ENCODE results near the gene NDFIP2.
"Not testable (repeated sequence)": the region's sequence is repeated elsewhere in the genome, so short reads cannot be mapped to it uniquely, and the experiment has no call there.

The NDFIP2 gene

DNA sequence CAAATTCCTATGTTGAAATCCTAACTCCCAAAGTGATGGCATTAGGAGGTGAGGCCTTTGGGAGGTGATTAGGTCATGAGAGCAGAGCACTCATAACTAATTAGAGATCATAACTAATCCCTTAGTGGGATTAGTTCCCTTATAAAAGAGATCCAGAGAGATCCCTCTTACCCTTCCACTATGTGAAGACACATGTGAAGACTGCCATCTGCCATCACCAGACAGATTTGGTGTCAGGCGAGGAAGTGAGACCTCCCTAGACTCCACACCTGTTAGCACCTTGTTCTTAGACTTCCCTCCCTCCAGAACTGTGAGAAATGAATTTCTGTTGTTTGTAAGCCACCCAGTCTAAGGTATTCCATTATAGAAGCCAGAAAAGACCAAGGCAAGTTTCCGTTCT, 112.2 kb downstream of the NDFIP2 start:
- DNase-seq (ENCODE audit: low read depth): no peak

DNA sequence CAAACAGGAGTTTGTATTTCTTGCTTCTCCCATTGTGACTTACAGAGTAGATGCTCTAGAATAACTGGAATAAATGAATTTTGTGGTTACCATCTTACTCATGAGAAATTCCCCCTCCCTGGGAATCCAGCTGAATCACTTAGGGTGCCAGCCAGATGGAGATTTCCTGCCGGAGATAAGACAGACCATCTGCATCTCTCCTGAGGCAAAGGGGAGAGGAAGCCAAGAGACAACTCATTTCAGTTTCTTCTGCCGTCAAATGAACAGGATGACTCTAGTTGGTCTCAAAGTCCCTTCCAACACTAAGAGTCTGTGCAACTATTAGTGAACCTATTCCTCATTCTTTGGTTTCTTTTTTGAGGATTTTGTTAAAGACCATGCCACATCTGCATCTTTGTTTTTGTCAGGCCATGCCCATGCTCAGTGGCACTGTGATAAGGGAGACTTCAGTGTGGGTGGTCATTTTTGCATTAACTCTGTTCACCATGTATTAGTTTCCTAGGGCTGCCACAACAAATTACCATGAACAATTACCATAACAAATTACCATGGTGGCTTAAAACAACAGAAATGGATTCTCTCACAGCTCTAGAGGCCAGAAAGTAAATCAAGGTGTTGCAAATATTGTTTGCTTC, 112.8 kb downstream of the NDFIP2 start:
- no peak for DNase-seq (ENCODE audit: low read depth)

GRCh38 chr13:79600146-79600545, 119.2 kb downstream of the NDFIP2 start:
- DNase-seq (ENCODE audit: low read depth): not testable (repeated sequence)

GRCh38 chr13:79602936-79603335, 122.0 kb downstream of the NDFIP2 start:
- DNase-seq (ENCODE audit: low read depth): no peak

DNA sequence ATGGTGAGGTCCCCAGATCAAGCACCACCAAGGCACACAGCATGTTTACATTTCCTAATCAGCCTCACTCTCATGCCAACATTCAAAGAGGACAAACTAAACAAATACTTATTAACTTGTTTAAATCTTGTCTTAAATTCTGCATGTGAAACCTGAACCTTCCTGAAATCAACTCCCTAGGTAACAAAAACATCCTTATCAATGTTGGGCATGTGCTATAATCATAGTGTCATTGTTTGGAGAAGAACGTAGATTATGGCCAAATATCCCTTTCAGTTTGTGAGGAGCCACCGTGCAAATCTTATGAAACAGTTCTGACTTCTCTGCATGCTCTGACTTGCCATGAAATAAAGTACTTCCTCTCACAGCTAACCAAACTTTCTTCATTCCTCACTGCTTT, 123.8 kb downstream of the NDFIP2 start:
- DNase-seq (ENCODE audit: low read depth): no peak

Measured in T follicular helper cell (primary cell).